CD4-positive, alpha-beta T cell treated with Interleukin-6 for 4 hours (primary cell): ENCODE results near the gene FBXW7.
"Not testable (repeated sequence)": the region's sequence is repeated elsewhere in the genome, so short reads cannot be mapped to it uniquely, and the experiment has no call there.

Source experiments
- DNase-seq: peaks from one replicate; pipeline ENCODE4 v3.0.0-alpha.2; 2020; ENCODE audit warnings: mixed read lengths

FBXW7 gene

GRCh38 chr4:152544533-152544932 is 8.6 kb upstream of the FBXW7 start:
- not testable (repeated sequence) for DNase-seq

- DNase-seq = no peak
Observed at GRCh38 chr4:152540941-152541340, 5.0 kb upstream of the FBXW7 start.

- DNase-seq = no peak
Observed at GRCh38 chr4:152540293-152540674, 4.4 kb upstream of the FBXW7 start.

GRCh38 chr4:152539556-152540292 is 3.8 kb upstream of the FBXW7 start:
- DNase-seq = no peak

- no peak for DNase-seq
Observed at GRCh38 chr4:152537881-152538280, 2.0 kb upstream of the FBXW7 start.

- DNase-seq = peak; percentile 61
Observed at GRCh38 chr4:152536545-152537182, 772 bp upstream of the FBXW7 start.

- DNase-seq = peak; percentile 29
Observed at GRCh38 chr4:152535360-152535902, 461 bp downstream of the FBXW7 start.

- peak; percentile 69 for DNase-seq
Observed at GRCh38 chr4:152534541-152535359, 1.1 kb downstream of the FBXW7 start.

- DNase-seq = no peak
Observed at GRCh38 chr4:152531479-152531878, 4.4 kb downstream of the FBXW7 start.

- no peak for DNase-seq
Observed at GRCh38 chr4:152530600-152530999, 5.3 kb downstream of the FBXW7 start.

- no peak for DNase-seq
Observed at GRCh38 chr4:152529880-152530279, 6.0 kb downstream of the FBXW7 start.

GRCh38 chr4:152528060-152528459 is 7.8 kb downstream of the FBXW7 start:
- DNase-seq = no peak

GRCh38 chr4:152525878-152526277 is 10.0 kb downstream of the FBXW7 start:
- no peak for DNase-seq

GRCh38 chr4:152524427-152524826 is 11.5 kb downstream of the FBXW7 start:
- DNase-seq = no peak

GRCh38 chr4:152523731-152524130 is 12.2 kb downstream of the FBXW7 start:
- DNase-seq = no peak

GRCh38 chr4:152522754-152523153 is 13.1 kb downstream of the FBXW7 start:
- DNase-seq = no peak

- no peak for DNase-seq
Observed at GRCh38 chr4:152522245-152522644, 13.6 kb downstream of the FBXW7 start.

- DNase-seq = no peak
Observed at GRCh38 chr4:152516156-152516555, 19.7 kb downstream of the FBXW7 start.

- DNase-seq = no peak
Observed at GRCh38 chr4:152515678-152516077, 20.2 kb downstream of the FBXW7 start.

- DNase-seq = no peak
Observed at GRCh38 chr4:152514356-152514755, 21.5 kb downstream of the FBXW7 start.

GRCh38 chr4:152513078-152513477 is 22.8 kb downstream of the FBXW7 start:
- DNase-seq = no peak

GRCh38 chr4:152512483-152512882 is 23.4 kb downstream of the FBXW7 start:
- no peak for DNase-seq

- no peak for DNase-seq
Observed at GRCh38 chr4:152510349-152511147, 25.3 kb downstream of the FBXW7 start.
